HepG2 (cell line): Measurements from ENCODE around the gene ENAH. TPM values are rescaled to one million over a fixed set of nuclear protein-coding genes. Genes with fewer than 3 reads are reported as not detected.

Experiments used
- ATAC-seq: fragments of 200-7000 bp; cut with Tn5 transposase; 3 replicates; pipeline ENCODE4 v1.9.1; 2020; ENCODE audit warnings: mild to moderate bottlenecking, moderate library complexity
- BruUV-seq: library from RNA; stranded (reverse); fragments of 400-500 nt; replicated peaks from 2 replicates; lab custom pipeline; 2021; lab: Mats Ljungman, UMichigan
- CTCF ChIA-PET: fragments of 300-600 bp; formaldehyde crosslinking; extraction: SDS; loops from one replicate; lab custom pipeline; 2021; ENCODE audit warnings: low total read pairs, inconsistent platforms, low intra/inter-chr PET ratio; lab: Yijun Ruan, JAX
- POLR2A ChIA-PET: fragments of 350-600 bp; sonication (Branson Sonifier 250); formaldehyde crosslinking; loops from one replicate; lab custom pipeline; 2020; ENCODE audit warnings: antibody characterized with exemption, inconsistent platforms; lab: Yijun Ruan, JAX
- DNase-seq: peaks from one replicate; pipeline ENCODE4 v3.0.0-alpha.2; 2015; ENCODE audit warnings: low spot score
- FAIRE-seq: peaks from 3 replicates; lab custom pipeline; 2011; peaks lifted over from hg19 to GRCh38; lab: Jason Lieb, UNC
- H2AFZ ChIP-seq: one replicate; pipeline ENCODE4 v1.6.1; 2011; ENCODE audit warnings: low read length, inconsistent platforms
- H3K27ac ChIP-seq: fragments of 300-600 bp; 3 replicates; pipeline ENCODE4 v1.8.0; 2011; ENCODE audit warnings: mixed run types, mild to moderate bottlenecking, mixed read lengths, low read length, inconsistent platforms; ENCODE audit not compliant: insufficient read depth; ENCODE audit errors: extremely low read length
- H3K27me3 ChIP-seq, 2 experiments: fragments of 200-600 bp in 1 of 2; 2 replicates in 1 of 2; 3 replicates in 1 of 2; pipeline versions ENCODE4 v1.6.0 to v1.8.0; 2011; ENCODE audit warnings: low read length in 2 of 2, mild to moderate bottlenecking in 2 of 2, moderate library complexity in 2 of 2, inconsistent platforms in 1 of 2; ENCODE audit not compliant: insufficient read depth in 2 of 2, control insufficient read depth in 1 of 2
- H3K36me3 ChIP-seq, 2 experiments: fragments of 200-600 bp in 1 of 2; replicated peaks in 1 of 2; 2 replicates in 1 of 2; 3 replicates in 1 of 2; pipeline versions ENCODE4 v1.5.1 to v1.8.0; 2011; ENCODE audit warnings: low read length in 2 of 2, inconsistent platforms in 1 of 2; ENCODE audit not compliant: insufficient read depth in 2 of 2, control insufficient read depth in 1 of 2
- H3K4me1 ChIP-seq: 2 replicates; pipeline ENCODE4 v1.5.1; 2012; ENCODE audit warnings: low read length, inconsistent platforms; ENCODE audit not compliant: insufficient read depth
- H3K4me2 ChIP-seq: 2 replicates; pipeline ENCODE4 v1.6.0; 2011; ENCODE audit warnings: low read depth, low read length, inconsistent platforms
- H3K4me3 ChIP-seq, 3 experiments: fragments of 200-600 bp in 1 of 3; sonication (generic), shearing (Covaris generic) in 1 of 3; replicated peaks in 1 of 3; 2 replicates each; pipeline ENCODE4 v1.5.1; 2011 to 2016; ENCODE audit warnings: low read length in 3 of 3, inconsistent platforms in 2 of 3, low read depth in 2 of 3, mild to moderate bottlenecking in 2 of 3, control low read depth in 1 of 3, mixed read lengths in 1 of 3; ENCODE audit not compliant: insufficient read depth in 1 of 3
- H3K79me2 ChIP-seq: one replicate; pipeline ENCODE4 v1.6.1; 2011; ENCODE audit warnings: low read length, inconsistent platforms; ENCODE audit not compliant: insufficient read depth
- H3K9ac ChIP-seq: 2 replicates; pipeline ENCODE4 v1.6.0; 2011; ENCODE audit warnings: mild to moderate bottlenecking, low read depth, low read length, inconsistent platforms; ENCODE audit not compliant: insufficient read depth
- H3K9me3 ChIP-seq: 2 replicates; pipeline ENCODE4 v1.5.1; 2012; ENCODE audit warnings: mild to moderate bottlenecking, low read length
- H4K20me1 ChIP-seq: 2 replicates; pipeline ENCODE4 v1.6.0; 2011; ENCODE audit warnings: inconsistent platforms, mild to moderate bottlenecking, low read length, moderate library complexity; ENCODE audit not compliant: insufficient read depth
- ASH2L ChIP-seq: fragments of 300-600, 200-600 bp; sonication (generic); IDR thresholded peaks from 2 replicates; pipeline ENCODE4 v1.7.0; 2017; ENCODE audit warnings: low read depth, mild to moderate bottlenecking, moderate library complexity, mixed read lengths, low read length; ENCODE audit not compliant: insufficient read length
- FOXP1 ChIP-seq, 2 experiments: fragments of 450-650 bp in 1 of 2; IDR thresholded peaks; 2 replicates each; pipeline ENCODE4 v1.6.1; 2017 to 2018; ENCODE audit warnings: antibody characterized with exemption in 1 of 2
- PHB2 ChIP-seq: fragments of 450-650 bp; IDR thresholded peaks from 2 replicates; pipeline ENCODE4 v1.6.1; 2018; ENCODE audit not compliant: partially characterized antibody
- PRMT3 ChIP-seq: sonication (generic); formaldehyde crosslinking; IDR thresholded peaks from 2 replicates; pipeline ENCODE4 v1.8.1; 2022; ENCODE audit warnings: low read depth, mild to moderate bottlenecking, moderate library complexity, missing genetic modification reagents, borderline replicate concordance
- STAT5B ChIP-seq: sonication (generic); formaldehyde crosslinking; IDR thresholded peaks from 2 replicates; pipeline ENCODE4 v1.4.0; 2020; ENCODE audit warnings: missing genetic modification reagents
- TEAD2 ChIP-seq: sonication (generic); formaldehyde crosslinking; IDR thresholded peaks from 2 replicates; pipeline ENCODE4 v1.9.0; 2021; ENCODE audit warnings: missing genetic modification reagents
- TMF1 ChIP-seq: sonication (generic); formaldehyde crosslinking; IDR thresholded peaks from 2 replicates; pipeline ENCODE4 v1.8.1; 2022; ENCODE audit warnings: low read depth, missing genetic modification reagents
- U2AF1 ChIP-seq: fragments of 200-400 bp; formaldehyde crosslinking; optimal IDR thresholded peaks from 2 replicates; pipeline ENCODE3; 2017; ENCODE audit warnings: mild to moderate bottlenecking, low read depth, low read length
- ZFP1 ChIP-seq: IDR thresholded peaks from 2 replicates; pipeline ENCODE4 v1.6.1; 2016
- ZNF124 ChIP-seq: sonication (generic); formaldehyde crosslinking; IDR thresholded peaks from 2 replicates; pipeline ENCODE4 v1.4.0; 2020; ENCODE audit warnings: missing genetic modification reagents
- ZNF24 ChIP-seq: fragments of 450-650 bp; IDR thresholded peaks from 2 replicates; pipeline ENCODE4 v1.6.1; 2017; ENCODE audit warnings: antibody characterized with exemption, mild to moderate bottlenecking
- ZNF703 ChIP-seq: sonication (generic); formaldehyde crosslinking; IDR thresholded peaks from 2 replicates; pipeline ENCODE4 v1.5.1; 2020; ENCODE audit warnings: missing genetic modification reagents, mild to moderate bottlenecking, moderate library complexity, borderline replicate concordance
- ZNF780A ChIP-seq: sonication (generic); formaldehyde crosslinking; IDR thresholded peaks from 2 replicates; pipeline ENCODE4 v1.8.0; 2022; ENCODE audit warnings: mild to moderate bottlenecking, missing genetic modification reagents, moderate library complexity
- WGBS: methylation state at CpG from one replicate; pipeline ENCODE4 v1.1.6; 2017; ENCODE audit warnings: low lambda C conversion rate; 5-methylcytosine and 5-hydroxymethylcytosine counted together
- in situ Hi-C: cut with HindIII; loops from 2 replicates; pipeline ENCODE4 v1.10.0; 2017; ENCODE audit warnings: low pct_unique_long_range_greater_than_20kb; ENCODE audit not compliant: extremely low pct_ligation_motif_present
- intact Hi-C: fragments of 100-400 bp; cut with micrococcal nuclease; formaldehyde crosslinking; loops from one replicate; pipeline ENCODE4 v1.10.0; 2022; ENCODE audit not compliant: unreplicated experiment
- polyA plus RNA-seq, 8 experiments: library from polyadenylated mRNA; depleted of rRNA in 3 of 8; stranded (reverse) in 7 of 8; unstranded in 1 of 8; fragments of >200 nt; fragmentation: Illumina TruSeq in 4 of 8; extraction: Trizol in 4 of 8; gene quantifications; 2 replicates each; pipeline versions ENCODE4 v1.2.1 to v1.2.3, GENCODE V29; 2011 to 2016; ENCODE audit warnings: low read depth in 4 of 8, missing spikeins in 1 of 8, mixed read lengths in 1 of 8; ENCODE audit not compliant: insufficient read depth in 1 of 8
- total RNA-seq, 5 experiments: library from RNA; depleted of rRNA; stranded (reverse); fragments of >200 nt; fragmentation: Illumina TruSeq; extraction: Trizol; gene quantifications; 2 replicates each; pipeline ENCODE4 v1.2.3, GENCODE V29; 2016; ENCODE audit warnings: low read depth in 1 of 5
- TF ChIP-seq, protein P1 (sequence below): sonication (generic); formaldehyde crosslinking; IDR thresholded peaks from 2 replicates; pipeline ENCODE4 v1.4.0; 2020; ENCODE audit warnings: mild to moderate bottlenecking, low read depth, missing genetic modification reagents
- TF ChIP-seq, protein P2 (sequence below): sonication (generic); formaldehyde crosslinking; IDR thresholded peaks from 2 replicates; pipeline ENCODE4 v1.4.0; 2020; ENCODE audit warnings: missing genetic modification reagents

The ENAH gene
- total and polyA plus RNA-seq, 2 of the 13 experiments (the other 11 are each of a cell fraction or from before 2014, with no cell fraction given): 22.1 to 58.3 TPM

DNA sequence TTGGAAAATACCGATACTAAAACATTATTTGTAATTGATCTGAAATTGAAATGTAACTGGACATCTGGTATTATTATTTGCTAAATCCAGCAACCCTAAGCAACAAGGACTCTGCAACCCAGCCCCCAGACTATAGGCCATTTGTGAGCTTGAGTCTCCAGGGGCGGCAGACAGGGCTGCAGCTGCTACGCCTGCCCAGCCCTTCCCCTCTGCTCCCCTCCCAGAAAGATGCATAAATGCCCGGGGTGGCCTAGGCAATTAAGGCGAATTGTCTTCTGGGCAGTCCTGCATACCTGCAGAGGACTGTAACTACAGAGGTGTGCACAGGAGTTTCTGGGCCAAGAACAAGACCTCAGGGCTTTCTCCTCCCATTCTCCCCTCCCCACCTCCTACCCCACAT, 183.9 kb downstream of the ENAH start:
- no peaks in the 10 kb centered on the region for H3K36me3 ChIP-seq
- peaks cover 18% of the 10 kb centered on the region for H3K4me1 ChIP-seq
- no peaks in the 10 kb centered on the region for H4K20me1 ChIP-seq
- WGBS: 38% methylated on average over 3 of the region's 5 CpGs
- no peak overlapping the region for H3K4me3 ChIP-seq
- no peak overlapping the region for H2AFZ ChIP-seq
- ATAC-seq: no peak
- peaks cover 0 to 5% of the 10 kb centered on the region in 2 experiments; a peak in 3 of 5 replicates for H3K27me3 ChIP-seq
- in situ Hi-C loops (no loop called here), intact Hi-C loops (no loop called here)
- no peak overlapping the region for H3K4me2 ChIP-seq
- no peak for DNase-seq
- CTCF ChIA-PET: no interaction called here
- BruUV-seq: no TSS peak
- no peaks in the 10 kb centered on the region for H3K79me2 ChIP-seq
- H3K9ac ChIP-seq: no peak overlapping the region
- no peak overlapping the region for H3K27ac ChIP-seq
- POLR2A ChIA-PET: no interaction called here
- FAIRE-seq: no peak
- H3K9me3 ChIP-seq: no peaks in the 10 kb centered on the region
- no peak for TF ChIP-seq FOXP1 (IDR thresholded peaks at IDR 0.05)
- no peak for TF ChIP-seq FOXP1 (CRISPR knock-in tag; IDR thresholded peaks at IDR 0.05)
- no peak for TF ChIP-seq TMF1 (CRISPR knock-in tag)
- TF ChIP-seq, protein P1, sequence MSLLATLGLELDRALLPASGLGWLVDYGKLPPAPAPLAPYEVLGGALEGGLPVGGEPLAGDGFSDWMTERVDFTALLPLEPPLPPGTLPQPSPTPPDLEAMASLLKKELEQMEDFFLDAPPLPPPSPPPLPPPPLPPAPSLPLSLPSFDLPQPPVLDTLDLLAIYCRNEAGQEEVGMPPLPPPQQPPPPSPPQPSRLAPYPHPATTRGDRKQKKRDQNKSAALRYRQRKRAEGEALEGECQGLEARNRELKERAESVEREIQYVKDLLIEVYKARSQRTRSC (CRISPR knock-in tag): no peak
- TF ChIP-seq ASH2L: no peak
- TF ChIP-seq ZFP1 (CRISPR knock-in tag): no peak
- no peak for TF ChIP-seq U2AF1
- TF ChIP-seq STAT5B: no peak
- no peak for TF ChIP-seq TEAD2 (CRISPR knock-in tag)

DNA sequence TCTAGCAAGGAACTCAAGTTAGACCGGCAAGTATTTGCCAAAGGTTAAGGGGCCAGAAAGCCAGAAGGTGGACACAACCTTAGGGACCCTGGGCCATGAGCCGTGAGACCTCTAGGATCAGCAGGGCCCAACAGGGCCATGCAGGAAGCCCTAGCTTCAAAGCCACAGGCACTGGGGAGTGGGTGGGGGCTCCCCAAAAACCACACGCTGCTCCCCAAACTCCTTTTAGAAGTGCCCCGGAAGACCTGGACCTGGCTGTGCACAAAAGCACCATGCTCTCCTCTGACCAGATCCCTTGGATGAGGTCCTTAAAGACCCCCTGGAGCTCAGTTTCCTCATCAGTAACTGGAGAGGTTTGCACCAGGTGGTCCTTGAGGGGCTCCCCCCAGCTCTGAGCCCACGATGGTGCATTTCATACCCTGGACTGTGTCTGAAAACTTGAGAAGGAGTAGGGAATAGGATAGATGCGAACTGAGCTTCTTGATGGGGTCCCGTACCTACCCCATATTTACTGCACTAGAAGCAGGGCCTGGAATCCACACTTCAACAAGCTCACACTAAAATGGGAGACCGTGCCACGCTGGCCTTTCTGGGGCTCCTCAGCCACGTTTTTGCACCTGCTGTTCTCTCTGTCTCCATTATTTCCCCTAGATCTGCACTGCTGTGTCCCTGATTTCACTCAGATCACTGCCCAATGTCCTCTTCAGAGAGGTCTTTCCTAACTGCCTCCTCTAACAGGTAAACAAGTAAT, 184.5 kb downstream of the ENAH start:
- Histone ChIP-seq H3K4me2 (no peak overlapping the region), H3K36me3 (no peaks in the 10 kb centered on the region), H3K27me3 (peaks cover 0 to 6% of the 10 kb centered on the region in 2 experiments; a peak in 3 of 5 replicates), H3K9me3 (no peaks in the 10 kb centered on the region), H2AFZ (no peak overlapping the region), H3K9ac (no peak overlapping the region), H3K79me2 (no peaks in the 10 kb centered on the region), H3K27ac (no peak overlapping the region), H3K4me1 (peaks cover 17% of the 10 kb centered on the region), H4K20me1 (no peaks in the 10 kb centered on the region), H3K4me3 (no peak overlapping the region)
- FAIRE-seq: no peak
- in situ Hi-C loops (no loop called here), intact Hi-C loops (no loop called here)
- no peak for ATAC-seq
- WGBS: 40% methylated on average over 7 of the region's 10 CpGs
- ChIA-PET POLR2A (no interaction called here), CTCF (no interaction called here)
- DNase-seq: no peak
- no TSS peak for BruUV-seq
- TF ChIP-seq, protein P2, sequence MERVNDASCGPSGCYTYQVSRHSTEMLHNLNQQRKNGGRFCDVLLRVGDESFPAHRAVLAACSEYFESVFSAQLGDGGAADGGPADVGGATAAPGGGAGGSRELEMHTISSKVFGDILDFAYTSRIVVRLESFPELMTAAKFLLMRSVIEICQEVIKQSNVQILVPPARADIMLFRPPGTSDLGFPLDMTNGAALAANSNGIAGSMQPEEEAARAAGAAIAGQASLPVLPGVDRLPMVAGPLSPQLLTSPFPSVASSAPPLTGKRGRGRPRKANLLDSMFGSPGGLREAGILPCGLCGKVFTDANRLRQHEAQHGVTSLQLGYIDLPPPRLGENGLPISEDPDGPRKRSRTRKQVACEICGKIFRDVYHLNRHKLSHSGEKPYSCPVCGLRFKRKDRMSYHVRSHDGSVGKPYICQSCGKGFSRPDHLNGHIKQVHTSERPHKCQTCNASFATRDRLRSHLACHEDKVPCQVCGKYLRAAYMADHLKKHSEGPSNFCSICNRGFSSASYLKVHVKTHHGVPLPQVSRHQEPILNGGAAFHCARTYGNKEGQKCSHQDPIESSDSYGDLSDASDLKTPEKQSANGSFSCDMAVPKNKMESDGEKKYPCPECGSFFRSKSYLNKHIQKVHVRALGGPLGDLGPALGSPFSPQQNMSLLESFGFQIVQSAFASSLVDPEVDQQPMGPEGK (CRISPR knock-in tag): no peak
- TF ChIP-seq ZNF124 (CRISPR knock-in tag) (no peak), ZNF780A (CRISPR knock-in tag) (no peak), PHB2 (no peak), PRMT3 (CRISPR knock-in tag) (no peak), ZNF24 (no peak), ZNF703 (CRISPR knock-in tag) (no peak)
